ENCODE measurements around the gene LRRC74B.

The LRRC74B gene

DNA sequence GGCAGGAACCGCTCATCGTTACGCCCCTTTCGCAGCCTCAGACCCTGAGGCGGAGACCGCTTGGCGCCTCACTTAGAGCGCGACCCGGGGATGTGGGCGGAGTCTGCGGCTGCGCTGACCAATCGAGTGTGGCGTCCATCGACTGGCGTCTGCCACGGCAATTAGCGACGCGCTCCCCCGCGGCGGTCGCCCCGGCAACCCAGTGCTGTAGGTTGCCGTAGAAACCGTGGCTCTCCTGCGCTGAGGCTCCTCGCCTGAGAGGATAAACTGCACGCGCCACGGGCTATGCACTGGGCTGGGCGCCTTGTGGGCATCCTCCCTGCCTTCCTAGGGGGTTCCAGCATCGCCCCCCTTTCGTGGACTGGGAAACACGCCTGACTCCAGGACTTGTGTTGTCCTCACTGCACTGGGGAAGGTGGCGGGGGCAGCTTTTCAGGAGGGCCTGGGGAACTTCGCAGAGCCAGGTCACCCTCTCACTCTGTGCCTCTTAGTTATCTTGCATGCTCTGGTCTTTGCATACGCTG, 31.5 kb upstream of the LRRC74B start:
- peak; percentile 79 to 90 (median 82) for DNase-seq

DNA sequence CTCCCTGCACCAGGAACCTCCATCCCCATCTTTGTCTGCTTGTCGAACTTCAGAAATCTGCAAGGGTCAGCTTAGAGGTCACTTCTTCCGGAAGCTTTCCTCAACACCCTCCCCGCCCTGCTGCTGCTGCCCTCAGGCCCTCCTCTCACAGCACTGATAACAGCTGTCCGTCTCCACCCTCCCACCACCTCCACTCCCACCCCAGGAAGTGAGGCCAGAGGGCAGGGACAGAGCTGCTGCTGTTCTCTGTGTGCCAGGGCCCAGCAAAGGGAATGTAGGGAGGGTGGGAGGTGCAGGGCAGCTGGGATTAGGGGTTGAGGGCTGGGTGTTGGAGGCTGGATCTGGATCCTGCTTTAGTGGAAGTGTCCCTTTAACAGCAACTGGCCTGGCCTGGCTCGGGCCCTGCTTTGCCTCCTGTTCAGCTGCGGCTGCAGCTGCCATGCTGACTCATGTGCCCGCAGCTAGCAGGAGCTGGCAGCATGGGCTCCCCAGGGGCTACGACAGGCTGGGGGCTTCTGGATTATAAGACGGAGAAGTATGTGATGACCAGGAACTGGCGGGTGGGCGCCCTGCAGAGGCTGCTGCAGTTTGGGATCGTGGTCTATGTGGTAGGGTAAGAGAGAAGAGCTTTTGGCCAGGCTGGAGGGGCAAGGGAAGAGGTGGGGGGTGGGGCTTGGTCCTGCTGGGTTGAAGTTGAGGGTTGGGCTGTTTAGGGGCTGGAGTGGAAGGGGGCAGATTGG, 30.9 kb upstream of the LRRC74B start, which contains the start of gene P2RX6:
TSS of gene P2RX6 (plus strand) at position 440 of the 740 bp plus-strand sequence. CDS start at position 450, 10 bp downstream.
- DNase-seq = peak; percentile 47 to 73 (median 57)

DNA sequence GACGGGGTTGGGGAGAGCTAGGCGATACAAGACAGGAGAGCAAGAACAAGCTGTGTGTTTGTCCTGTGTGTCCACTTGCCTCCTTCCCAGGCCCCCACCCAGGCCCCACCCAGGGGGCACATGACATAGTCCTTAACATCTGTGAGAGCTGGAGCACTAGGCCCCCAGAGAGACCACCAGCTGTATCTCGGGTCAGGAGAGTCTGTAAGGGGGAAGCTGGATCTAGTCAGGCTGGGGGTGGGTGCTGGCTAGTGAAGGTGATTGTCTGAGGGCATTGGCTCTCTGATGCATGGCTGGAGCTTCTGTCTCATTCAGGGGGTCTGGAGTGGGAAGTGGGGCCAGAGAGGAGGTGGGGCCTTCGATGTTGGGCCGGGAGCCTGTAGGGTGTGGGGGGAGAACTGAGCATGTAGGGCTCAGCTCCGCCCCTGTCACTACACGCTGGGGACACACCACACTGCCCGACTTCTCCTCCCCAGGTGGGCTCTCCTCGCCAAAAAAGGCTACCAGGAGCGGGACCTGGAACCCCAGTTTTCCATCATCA, 30.2 kb upstream of the LRRC74B start:
- no peak for DNase-seq

DNA sequence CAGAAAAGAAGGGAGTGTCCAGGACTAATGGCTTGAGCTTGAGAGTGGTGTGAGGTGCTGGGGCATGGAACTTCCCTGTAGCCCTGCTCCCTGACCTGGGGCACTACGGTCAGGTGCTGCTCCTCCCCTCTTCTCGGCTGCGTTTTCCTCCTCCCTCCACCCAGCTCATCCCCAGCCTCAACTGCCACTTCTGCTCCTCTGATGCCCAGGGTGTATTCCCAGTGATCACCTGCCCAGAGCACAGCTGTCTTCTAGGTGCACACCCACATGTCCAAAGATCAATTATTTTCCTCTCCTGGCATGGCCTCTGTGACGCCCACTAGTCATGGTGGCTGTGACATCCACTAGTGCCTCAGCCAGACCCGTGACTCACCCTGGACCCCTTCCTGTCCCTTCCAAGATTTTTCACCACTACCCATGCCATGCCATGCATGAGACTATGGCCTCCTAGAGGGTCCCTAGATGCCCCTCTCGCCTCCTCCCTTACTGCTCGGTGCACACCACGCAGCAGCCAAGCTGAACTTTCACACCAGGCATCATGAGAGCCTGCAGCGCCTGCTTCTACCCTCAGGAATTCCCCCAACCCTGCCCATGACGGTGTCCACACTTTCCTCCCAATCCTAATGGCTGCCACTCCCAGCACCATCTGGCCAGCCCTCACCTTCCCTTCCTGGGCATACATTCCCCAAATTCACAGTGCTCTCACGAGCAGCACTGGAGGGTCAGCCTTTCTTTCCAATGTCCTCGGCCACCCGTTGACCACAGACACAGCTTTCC, 28.9 kb upstream of the LRRC74B start:
- DNase-seq = no peak

DNA sequence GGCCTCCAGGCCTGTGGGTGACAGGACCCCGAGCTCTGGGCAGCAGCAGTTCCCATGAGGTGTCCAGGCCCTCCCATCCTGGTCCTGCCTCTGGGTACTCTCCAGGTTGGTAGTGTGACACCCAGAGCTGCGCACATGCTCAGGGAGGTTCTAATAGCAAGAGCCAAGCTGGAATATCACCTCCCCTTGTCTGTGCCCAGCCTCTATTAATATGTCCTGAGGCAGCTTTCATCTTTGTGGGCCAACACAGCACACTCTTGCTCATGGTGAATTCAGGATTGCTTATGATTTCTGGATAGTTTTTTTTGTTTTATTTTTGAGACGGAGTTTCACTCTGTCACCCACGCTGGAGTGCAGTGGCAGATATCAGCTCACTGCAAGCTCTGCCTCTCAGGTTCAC, 27.4 kb upstream of the LRRC74B start:
- DNase-seq = no peak

DNA sequence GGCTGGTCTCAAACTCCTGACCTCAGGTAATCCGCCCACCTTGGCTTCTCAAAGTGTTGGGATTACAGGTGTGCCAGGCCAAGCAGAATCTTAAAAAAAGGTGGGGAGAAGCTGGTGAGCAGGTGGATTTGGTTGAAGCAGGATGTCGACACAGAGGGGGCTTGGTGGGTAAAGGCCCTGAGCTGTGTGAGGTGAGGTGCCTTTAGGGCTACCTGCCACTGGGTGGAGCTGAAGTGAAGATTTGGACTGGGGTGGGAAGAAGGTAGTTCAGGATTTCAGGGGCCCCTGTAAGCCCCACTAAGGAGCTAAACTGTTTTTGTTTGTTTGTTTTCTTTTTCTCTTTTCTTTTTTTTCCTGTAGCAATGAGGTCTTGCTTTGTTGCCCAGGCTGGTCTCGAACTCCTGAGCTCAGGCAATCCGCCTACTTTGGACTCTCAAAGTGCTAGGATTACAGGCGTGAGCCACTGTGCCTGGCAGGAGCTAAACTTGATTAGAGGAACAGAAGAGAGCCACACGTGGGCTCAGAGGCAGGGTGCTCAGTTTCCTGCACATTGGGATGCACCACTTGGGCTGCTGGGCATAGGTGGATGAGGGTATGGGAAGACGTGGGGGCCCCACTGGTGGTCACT, 24.8 kb upstream of the LRRC74B start:
- peak in 2 of 4 experiments; percentile 22 to 27 for DNase-seq

DNA sequence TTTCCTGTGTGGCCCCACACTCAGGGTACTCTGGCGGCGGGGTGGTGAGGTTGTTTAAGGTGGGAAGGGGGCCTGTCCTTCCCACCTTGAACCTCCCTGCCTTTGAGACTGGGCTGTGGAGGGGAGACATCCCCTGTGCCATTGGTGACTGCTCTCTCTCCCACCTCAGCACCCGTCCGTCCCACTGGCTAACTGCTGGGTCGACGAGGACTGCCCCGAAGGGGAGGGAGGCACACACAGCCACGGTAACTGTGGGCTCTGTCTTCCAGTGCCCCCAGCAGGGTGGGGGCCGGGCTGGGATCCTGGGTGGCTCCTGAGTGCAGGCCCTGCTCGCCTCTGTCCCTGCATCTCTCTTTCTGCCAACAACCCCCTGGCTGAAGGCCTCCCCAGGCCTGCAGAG, 23.2 kb upstream of the LRRC74B start:
- no peak for DNase-seq

DNA sequence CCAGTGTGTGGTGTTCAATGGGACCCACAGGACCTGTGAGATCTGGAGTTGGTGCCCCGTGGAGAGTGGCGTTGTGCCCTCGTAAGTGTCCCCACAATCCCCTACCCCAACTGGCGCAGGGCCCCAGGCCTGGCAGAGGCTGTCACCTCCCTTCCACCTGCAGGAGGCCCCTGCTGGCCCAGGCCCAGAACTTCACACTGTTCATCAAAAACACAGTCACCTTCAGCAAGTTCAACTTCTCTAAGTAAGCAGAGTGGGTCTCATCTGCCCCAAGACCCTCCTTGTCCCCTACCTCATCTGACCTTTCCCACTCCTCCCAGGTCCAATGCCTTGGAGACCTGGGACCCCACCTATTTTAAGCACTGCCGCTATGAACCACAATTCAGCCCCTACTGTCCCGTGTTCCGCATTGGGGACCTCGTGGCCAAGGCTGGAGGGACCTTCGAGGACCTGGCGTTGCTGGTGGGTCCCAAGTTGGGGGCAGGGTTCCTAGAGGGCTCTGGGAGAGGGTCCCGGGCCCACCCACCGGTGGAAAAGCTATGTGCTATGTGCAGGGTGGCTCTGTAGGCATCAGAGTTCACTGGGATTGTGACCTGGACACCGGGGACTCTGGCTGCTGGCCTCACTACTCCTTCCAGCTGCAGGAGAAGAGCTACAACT, 22.7 kb upstream of the LRRC74B start:
- no peak for DNase-seq

DNA sequence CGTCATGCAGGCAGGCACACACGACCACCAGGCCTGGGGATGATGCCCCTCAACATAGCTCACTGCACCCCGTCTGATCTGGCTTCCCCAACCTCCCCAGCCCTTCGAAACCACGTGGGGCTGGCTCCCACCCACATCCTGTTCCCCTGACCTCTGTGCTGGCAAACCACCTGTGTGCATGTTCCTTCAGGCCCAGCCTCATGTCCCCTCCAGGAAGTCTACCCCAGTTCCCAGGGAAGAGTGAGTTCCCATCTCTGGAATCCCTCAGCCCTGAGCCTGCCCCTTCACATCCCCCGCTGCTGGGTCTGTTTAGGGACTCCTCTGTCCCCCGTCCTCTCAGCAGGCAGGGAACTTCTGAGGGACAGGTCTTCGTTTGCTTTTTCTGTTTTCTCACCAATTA, 20.5 kb upstream of the LRRC74B start:
- DNase-seq = no peak

DNA sequence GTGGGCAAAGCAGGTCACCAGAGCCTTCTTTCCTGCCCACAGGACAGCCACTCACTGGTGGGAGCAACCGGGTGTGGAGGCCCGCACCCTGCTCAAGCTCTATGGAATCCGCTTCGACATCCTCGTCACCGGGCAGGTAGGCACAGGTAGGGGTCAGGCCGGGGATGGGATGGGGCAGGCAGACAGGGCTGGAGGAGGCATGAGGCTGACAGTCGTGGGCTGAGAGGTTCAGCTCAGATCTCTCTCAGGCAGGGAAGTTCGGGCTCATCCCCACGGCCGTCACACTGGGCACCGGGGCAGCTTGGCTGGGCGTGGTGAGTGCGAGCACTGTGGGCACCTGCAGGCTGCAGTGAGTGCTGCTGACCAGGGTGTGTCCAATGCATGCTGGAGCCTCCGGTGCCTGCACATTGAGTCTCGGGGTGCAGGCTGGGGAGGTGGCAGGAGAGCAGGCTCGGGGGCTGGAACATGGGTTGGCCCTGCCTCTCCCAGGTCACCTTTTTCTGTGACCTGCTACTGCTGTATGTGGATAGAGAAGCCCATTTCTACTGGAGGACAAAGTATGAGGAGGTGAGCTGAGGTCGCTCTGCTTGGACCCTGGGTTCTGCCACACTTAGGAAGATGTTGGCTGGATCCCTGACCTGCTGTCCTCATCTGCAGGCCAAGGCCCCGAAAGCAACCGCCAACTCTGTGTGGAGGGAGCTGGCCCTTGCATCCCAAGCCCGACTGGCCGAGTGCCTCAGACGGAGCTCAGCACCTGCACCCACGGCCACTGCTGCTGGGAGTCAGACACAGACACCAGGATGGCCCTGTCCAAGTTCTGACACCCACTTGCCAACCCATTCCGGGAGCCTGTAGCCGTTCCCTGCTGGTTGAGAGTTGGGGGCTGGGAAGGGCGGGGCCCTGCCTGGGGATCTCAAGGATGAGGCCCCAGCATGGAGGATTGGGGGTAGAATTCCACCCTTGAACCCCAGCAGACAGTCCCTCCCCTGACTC, 19.7 kb upstream of the LRRC74B start:
- no peak for DNase-seq

DNA sequence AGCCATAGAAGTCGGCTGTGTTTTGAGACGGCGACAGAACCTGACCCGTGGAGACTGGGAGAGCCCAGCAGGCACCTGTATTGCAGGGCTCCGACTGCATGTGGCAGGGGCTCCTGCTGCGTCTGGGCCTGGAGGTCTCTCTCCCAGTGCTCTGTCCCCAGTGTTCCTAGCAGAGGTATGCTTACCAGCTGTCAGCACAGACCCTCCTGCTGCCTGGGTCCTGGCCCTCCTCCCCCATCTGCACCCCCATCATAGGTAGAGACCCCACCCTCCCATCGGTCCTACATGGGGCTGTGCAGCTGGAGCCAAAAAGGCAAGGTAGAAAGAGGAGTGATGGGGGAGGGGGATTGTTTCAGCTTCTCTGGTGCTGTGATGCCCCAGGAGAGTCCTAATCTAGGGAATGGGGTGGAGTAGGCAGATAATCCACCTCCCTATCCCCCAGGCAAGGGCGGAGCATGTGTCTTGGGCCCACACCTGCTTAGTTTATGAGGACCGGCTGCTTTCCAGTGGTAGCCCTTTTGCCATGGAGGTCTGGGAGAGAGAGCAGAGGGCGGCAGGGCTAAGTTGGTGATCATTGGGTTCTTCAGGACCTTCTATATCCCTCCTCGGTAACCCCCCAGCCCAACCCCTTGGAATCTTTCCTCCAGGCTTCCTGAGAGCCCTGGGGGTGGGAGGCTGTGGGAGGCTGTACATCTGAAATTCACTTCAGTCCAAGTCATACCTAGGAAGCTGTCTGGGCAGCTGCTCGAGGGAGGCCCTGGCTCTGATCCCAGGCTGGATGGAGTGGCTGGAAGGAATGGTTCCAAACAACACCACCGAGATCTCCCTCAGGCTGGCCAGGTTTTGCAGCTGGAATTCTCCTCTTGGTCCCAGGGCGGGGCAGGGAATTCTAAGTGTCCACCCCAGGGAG, 18.7 kb upstream of the LRRC74B start:
- no peak for DNase-seq

DNA sequence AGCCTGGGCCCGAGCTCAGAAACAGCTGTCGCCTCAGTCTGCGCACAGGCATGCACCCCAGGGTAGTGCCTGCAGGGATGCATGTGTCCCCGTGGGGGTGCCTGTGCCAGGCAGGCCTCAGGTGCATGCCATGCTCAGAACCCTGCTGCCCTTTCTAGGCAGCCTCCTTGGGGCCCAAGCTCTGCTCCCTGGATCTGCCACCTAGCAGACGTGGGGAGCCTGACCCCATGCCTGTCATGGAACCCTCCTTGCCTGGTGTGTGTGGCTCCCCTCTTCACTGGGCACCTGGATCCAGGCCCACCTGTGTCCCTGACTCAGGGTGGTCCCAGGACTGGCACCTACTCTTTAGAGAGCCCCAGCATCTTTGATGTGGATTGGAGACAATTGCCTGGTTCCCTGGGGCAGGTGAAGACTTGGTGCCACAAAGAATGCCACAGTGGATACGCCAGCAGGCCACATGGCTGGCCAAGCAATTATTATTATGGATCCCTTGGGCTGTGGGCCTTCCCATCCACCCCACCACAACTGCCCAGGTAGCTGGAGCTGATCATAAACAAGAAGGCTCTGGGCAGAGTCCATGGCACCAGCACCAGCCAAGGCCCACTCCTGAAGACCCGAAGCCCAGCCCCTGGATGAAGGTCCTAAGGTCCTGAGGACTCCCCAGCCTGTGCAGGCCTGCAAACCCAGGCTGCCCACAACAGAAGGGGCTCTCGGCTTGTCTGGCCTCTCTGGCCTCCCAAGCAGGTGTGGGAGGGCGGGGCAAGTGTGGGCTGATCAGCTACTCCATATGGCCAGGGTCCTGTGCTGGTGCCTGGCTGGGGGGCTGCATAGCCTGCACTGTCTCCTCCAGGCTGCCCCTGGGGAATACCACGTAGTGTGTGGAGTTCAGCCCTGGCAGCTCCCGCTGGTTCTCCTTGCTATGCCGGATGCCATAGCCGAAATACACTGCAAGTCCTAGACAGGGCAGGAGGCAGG, 17.2 kb upstream of the LRRC74B start:
- no peak for DNase-seq

DNA sequence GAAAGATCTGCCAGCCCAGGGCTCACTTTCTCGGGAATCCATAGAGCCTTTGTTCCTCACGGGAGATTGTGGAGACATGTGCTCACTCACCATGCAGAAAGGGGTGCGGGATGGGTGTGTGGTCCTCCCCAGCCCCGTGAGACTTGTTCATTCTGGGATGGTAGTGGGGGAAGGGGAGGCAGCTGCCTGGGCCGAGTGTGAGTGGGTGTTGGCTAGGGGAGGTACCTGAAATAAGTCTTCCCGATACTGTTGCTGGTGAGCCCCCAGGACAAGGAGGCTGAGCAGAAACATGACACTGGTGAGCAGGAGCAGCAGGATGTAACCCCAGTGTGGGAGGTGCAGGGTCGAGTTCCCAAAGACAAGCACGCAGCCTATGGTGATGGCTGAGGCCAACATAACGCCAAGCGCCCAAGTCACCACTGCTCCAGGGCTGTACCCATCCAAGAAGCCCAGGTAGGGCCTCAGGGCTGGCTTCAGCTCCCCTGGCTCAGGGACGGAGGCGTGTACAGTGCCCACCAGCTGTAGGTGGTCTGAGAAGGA, 16.2 kb upstream of the LRRC74B start:
- no peak for DNase-seq

DNA sequence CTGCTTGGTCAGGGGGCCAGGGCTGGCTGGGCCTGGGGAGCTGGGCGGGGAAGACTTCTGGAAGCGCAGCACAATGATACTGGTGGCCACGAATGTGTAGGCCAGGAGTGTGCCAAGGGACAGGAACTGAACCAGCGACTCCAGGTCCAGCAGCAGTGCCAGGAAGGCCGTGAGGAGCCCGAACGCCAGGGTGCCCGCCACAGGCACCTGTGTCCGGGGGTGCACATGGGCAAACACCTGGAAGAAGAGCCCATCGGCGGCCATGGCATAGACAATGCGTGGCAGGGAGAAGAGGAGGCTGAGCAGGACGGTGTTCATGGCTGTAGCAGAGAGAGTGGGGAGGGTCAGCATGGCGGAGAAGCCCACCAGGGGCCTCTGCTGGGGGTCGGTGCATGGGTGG, 15.7 kb upstream of the LRRC74B start:
- DNase-seq = no peak

DNA sequence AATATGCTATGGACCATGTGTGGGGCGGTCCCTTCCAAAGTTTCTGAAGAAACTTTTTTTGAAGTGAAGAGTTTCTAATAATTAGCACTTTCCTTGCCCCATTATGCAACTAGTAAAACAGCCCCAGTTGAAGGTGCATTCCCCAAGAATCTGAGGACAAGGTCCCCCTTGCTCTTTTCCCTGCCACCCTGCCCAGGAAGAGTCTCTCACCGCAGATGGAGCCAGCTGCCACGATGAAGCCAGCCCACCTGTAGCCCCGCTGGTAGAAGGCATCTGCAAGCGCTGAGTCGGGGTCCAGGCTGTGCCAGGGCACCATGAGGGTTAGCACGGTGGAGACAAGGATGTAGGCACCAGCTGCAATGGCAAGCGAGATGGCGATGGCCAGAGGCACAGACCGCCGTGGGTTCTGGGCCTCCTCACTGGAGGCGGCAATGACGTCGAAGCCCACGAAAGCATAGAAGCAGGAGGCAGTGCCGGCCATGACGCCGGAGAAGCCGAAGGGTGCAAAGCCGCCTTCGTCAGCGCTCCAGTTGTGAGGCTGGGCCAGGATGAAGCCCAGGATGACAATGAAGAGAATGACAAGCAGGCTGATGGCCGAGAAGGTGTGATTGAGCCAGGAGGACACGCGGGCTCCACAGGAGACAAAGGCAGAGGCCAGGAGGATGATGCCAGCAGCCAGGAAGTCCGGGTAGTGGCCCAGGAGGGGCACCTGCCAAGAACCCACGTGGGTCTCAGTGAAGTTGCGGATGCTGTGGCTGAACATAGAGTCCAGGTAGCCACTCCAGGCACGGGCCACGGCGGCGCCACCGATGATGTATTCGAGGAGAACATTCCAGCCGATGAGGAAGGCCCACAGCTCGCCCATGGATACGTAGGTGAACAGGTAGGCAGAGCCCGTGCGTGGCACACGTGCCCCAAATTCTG, 14.9 kb upstream of the LRRC74B start:
- no peak for DNase-seq

DNA sequence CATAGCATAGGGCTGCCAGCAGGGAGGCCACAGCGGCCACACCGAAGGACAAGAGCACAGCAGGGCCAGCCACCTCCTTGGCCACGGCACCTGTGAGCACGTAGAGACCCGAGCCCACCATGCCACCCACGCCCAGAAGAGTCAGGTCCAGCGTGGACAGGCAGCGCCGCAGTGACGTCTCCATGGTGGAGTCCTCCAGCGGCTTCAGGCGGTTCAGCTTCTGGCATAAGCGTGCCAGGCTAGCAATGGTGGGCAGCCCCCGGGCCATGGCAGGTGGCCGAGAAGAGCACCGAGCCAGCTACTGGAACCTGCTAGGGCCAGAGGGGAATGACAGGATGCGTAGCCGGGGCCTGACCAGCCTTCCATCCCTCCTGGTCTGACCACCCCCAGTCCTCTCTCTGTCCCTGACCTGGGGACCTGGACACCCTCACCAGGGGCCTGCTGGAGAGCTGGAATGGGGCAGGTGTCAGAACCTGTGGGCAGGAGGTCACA, 14.2 kb upstream of the LRRC74B start:
- DNase-seq = no peak

All from suppressor macrophage (primary cell).